Fibroblast of lung (primary cell): Measurements from ENCODE around the gene CCDC192. TPM values are rescaled to one million over a fixed set of nuclear protein-coding genes. Genes with fewer than 3 reads are reported as not detected.

ENCODE experiments used
- DNase-seq, 2 donors: peaks; one replicate each; pipeline versions ENCODE4 v3.0.0 to v3.0.0-alpha.2; 2010; ENCODE audit warnings: low read depth in 2 of 2
- H2AFZ ChIP-seq: 2 replicates; pipeline ENCODE4 v1.5.1; 2012; ENCODE audit warnings: low read length, control low read depth, inconsistent platforms
- H3K27ac ChIP-seq: 2 replicates; pipeline ENCODE4 v1.5.1; 2011; ENCODE audit warnings: low read length, control low read depth; ENCODE audit not compliant: insufficient read depth
- H3K27me3 ChIP-seq: 2 replicates; pipeline ENCODE4 v1.5.1; 2011; ENCODE audit warnings: mild to moderate bottlenecking, low read length; ENCODE audit not compliant: control insufficient read depth, insufficient read depth
- H3K36me3 ChIP-seq: 2 replicates; pipeline ENCODE4 v1.5.1; 2011; ENCODE audit warnings: low read length; ENCODE audit not compliant: control insufficient read depth, insufficient read depth
- H3K4me1 ChIP-seq: 2 replicates; pipeline ENCODE4 v1.5.1; 2011; ENCODE audit warnings: low read length; ENCODE audit not compliant: control insufficient read depth, insufficient read depth; ENCODE audit errors: extremely low read depth
- H3K4me2 ChIP-seq: 2 replicates; pipeline ENCODE4 v1.5.1; 2011; ENCODE audit warnings: low read length, control low read depth; ENCODE audit not compliant: insufficient read depth; ENCODE audit errors: extremely low read depth
- H3K4me3 ChIP-seq, 4 experiments: fragments of 200-600 bp in 1 of 4; sonication (generic) in 1 of 4; replicated peaks in 1 of 4; 2 replicates each; pipeline ENCODE4 v1.5.1; 2011 to 2016; ENCODE audit warnings: low read length in 4 of 4, low read depth in 3 of 4, mild to moderate bottlenecking in 3 of 4, control low read depth in 2 of 4, inconsistent platforms in 1 of 4, mixed read lengths in 1 of 4; ENCODE audit not compliant: insufficient read depth in 1 of 4; ENCODE audit errors: control extremely low read depth in 1 of 4
- H3K79me2 ChIP-seq: 2 replicates; pipeline ENCODE4 v1.5.1; 2012; ENCODE audit warnings: mild to moderate bottlenecking, low read length, inconsistent platforms; ENCODE audit not compliant: control insufficient read depth, insufficient read depth
- H3K9ac ChIP-seq: 2 replicates; pipeline ENCODE4 v1.5.1; 2011; ENCODE audit warnings: mild to moderate bottlenecking, low read length, control low read depth; ENCODE audit not compliant: insufficient read depth
- H3K9me3 ChIP-seq: 2 replicates; pipeline ENCODE4 v1.5.1; 2012; ENCODE audit warnings: low read depth, low read length; ENCODE audit not compliant: control insufficient read depth, insufficient read depth
- H4K20me1 ChIP-seq: 2 replicates; pipeline ENCODE4 v1.5.1; 2011; ENCODE audit warnings: low read length; ENCODE audit not compliant: control insufficient read depth, insufficient read depth; ENCODE audit errors: extremely low read depth
- CTCF ChIP-seq, 2 donors: IDR thresholded peaks in 1 of 2; conservative IDR thresholded peaks in 1 of 2; 1 replicate in 1 of 2; 2 replicates in 1 of 2; pipeline ENCODE4 v1.5.1; 2011 to 2012; ENCODE audit warnings: low read length in 2 of 2, control low read depth in 1 of 2, inconsistent platforms in 1 of 2, low read depth in 1 of 2, mild to moderate bottlenecking in 1 of 2
- EZH2 ChIP-seq: IDR thresholded peaks from 2 replicates; pipeline ENCODE4 v1.5.1; 2012; ENCODE audit warnings: low read length, control low read depth, mild to moderate bottlenecking; ENCODE audit errors: missing control alignments
- polyA plus RNA-seq, 2 donors: library from polyadenylated mRNA; depleted of rRNA in 1 of 2; stranded (reverse) in 1 of 2; unstranded in 1 of 2; fragments of >200 nt; gene quantifications; 2 replicates each; pipeline ENCODE4 v1.2.1, GENCODE V29; 2011 to 2012; ENCODE audit warnings: missing spikeins in 1 of 2
- total RNA-seq: library from RNA; depleted of rRNA; stranded (reverse); fragments of >200 nt; gene quantifications from 2 replicates; pipeline ENCODE4 v1.2.1, GENCODE V29; 2014

Gene CCDC192
- total and polyA plus RNA-seq, 2 donors (not counting 1 experiment from before 2014, with no cell fraction given), result not detected

GRCh38 chr5:127702434-127702833 is 757 bp upstream of the CCDC192 start:
- H3K27me3 ChIP-seq, result no peaks in the 10 kb centered on the region
- peaks cover 4% of the 10 kb centered on the region for H3K4me1 ChIP-seq
- H3K27ac ChIP-seq, result no peak overlapping the region
- no peaks in the 10 kb centered on the region for H3K36me3 ChIP-seq
- no peaks in the 10 kb centered on the region for H3K9me3 ChIP-seq
- H3K9ac ChIP-seq, result no peak overlapping the region
- no peak overlapping the region for H2AFZ ChIP-seq
- no peaks in the 10 kb centered on the region for H4K20me1 ChIP-seq
- DNase-seq, result no peak
- no peak overlapping the region for H3K4me3 ChIP-seq
- H3K79me2 ChIP-seq, result no peaks in the 10 kb centered on the region
- no peak for TF ChIP-seq EZH2
- no peak overlapping the region for H3K4me2 ChIP-seq

GRCh38 chr5:127705120-127705892 is 2.1 kb downstream of the CCDC192 start:
- H2AFZ ChIP-seq, result no peak overlapping the region

GRCh38 chr5:127706691-127707090 is 3.5 kb downstream of the CCDC192 start:
- Histone ChIP-seq H4K20me1 (no peaks in the 10 kb centered on the region), H2AFZ (no peak overlapping the region), H3K27me3 (no peaks in the 10 kb centered on the region), H3K9me3 (no peaks in the 10 kb centered on the region), H3K27ac (no peak overlapping the region), H3K4me1 (peaks cover 4% of the 10 kb centered on the region), H3K4me3 (no peak overlapping the region), H3K9ac (no peak overlapping the region), H3K79me2 (no peaks in the 10 kb centered on the region), H3K4me2 (no peak overlapping the region), H3K36me3 (no peaks in the 10 kb centered on the region)
- TF ChIP-seq EZH2 (no peak), CTCF (conservative IDR thresholded peaks at IDR 0.05 in 1 of 2, IDR thresholded peaks at IDR 0.05 in 1 of 2; ENCODE audit: low read depth in 1 of 2, low read length in 2 of 2) (no peak)
- DNase-seq, result no peak

More at GRCh38 chr5:127705120-127705892, 2.1 kb downstream of the CCDC192 start:
- Histone ChIP-seq H3K79me2 (no peaks in the 10 kb centered on the region), H3K27me3 (no peaks in the 10 kb centered on the region), H3K9me3 (no peaks in the 10 kb centered on the region), H3K4me1 (peaks cover 4% of the 10 kb centered on the region), H3K4me2 (peak overlapping the region; percentile 70), H3K9ac (no peak overlapping the region), H3K36me3 (no peaks in the 10 kb centered on the region), H4K20me1 (no peaks in the 10 kb centered on the region), H3K27ac (peak overlapping the region; percentile 46), H3K4me3 (no peak overlapping the region)
- no peak for TF ChIP-seq CTCF (conservative IDR thresholded peaks at IDR 0.05 in 1 of 2, IDR thresholded peaks at IDR 0.05 in 1 of 2; ENCODE audit: low read depth in 1 of 2, low read length in 2 of 2)
- no peak for TF ChIP-seq EZH2
- DNase-seq, result peak; percentile 77 to 95
